Keratinocyte (primary cell): ENCODE measurements around the gene MED31. TPM values are rescaled to one million over a fixed set of nuclear protein-coding genes. Genes with fewer than 3 reads are reported as not detected.

Experiments used
- DNase-seq: peaks from one replicate; pipeline ENCODE4 v3.0.0-alpha.2; 2011; ENCODE audit warnings: low read depth, missing footprints, low spot score
- FAIRE-seq: peaks from 2 replicates; lab custom pipeline; 2011; peaks lifted over from hg19 to GRCh38; lab: Jason Lieb, UNC
- H2AFZ ChIP-seq: 2 replicates; pipeline ENCODE4 v1.6.0; 2012; ENCODE audit warnings: low read length, control low read depth, inconsistent platforms; ENCODE audit not compliant: control insufficient read depth
- H3K27ac ChIP-seq: 2 replicates; pipeline ENCODE4 v1.5.1; 2011; ENCODE audit warnings: low read length; ENCODE audit not compliant: control insufficient read depth, insufficient read depth
- H3K27me3 ChIP-seq: 3 replicates; pipeline ENCODE4 v1.6.0; 2011; ENCODE audit warnings: low read length; ENCODE audit not compliant: control insufficient read depth, insufficient read depth; ENCODE audit errors: extremely low read depth
- H3K36me3 ChIP-seq, 2 experiments: 2 replicates in 1 of 2; 3 replicates in 1 of 2; pipeline ENCODE4 v1.5.1; 2011; ENCODE audit warnings: low read length in 2 of 2, mild to moderate bottlenecking in 1 of 2; ENCODE audit not compliant: control insufficient read depth in 2 of 2, insufficient read depth in 2 of 2; ENCODE audit errors: extremely low read depth in 1 of 2
- H3K4me1 ChIP-seq: 3 replicates; pipeline ENCODE4 v1.5.1; 2011; ENCODE audit warnings: low read length; ENCODE audit not compliant: control insufficient read depth, insufficient read depth; ENCODE audit errors: extremely low read depth
- H3K4me2 ChIP-seq: 3 replicates; pipeline ENCODE4 v1.6.0; 2011; ENCODE audit warnings: low read depth, low read length; ENCODE audit not compliant: control insufficient read depth, insufficient read depth; ENCODE audit errors: extremely low read depth
- H3K4me3 ChIP-seq, 3 experiments: fragments of 200-600 bp in 1 of 3; sonication (generic) in 1 of 3; 2 replicates in 2 of 3; 3 replicates in 1 of 3; pipeline ENCODE4 v1.5.1; 2011 to 2016; ENCODE audit warnings: low read length in 3 of 3, mild to moderate bottlenecking in 3 of 3, control low read depth in 2 of 3, inconsistent platforms in 1 of 3, low read depth in 1 of 3, mixed read lengths in 1 of 3, mixed run types in 1 of 3, moderate library complexity in 1 of 3; ENCODE audit not compliant: control insufficient read depth in 2 of 3, insufficient read depth in 2 of 3; ENCODE audit errors: extremely low read depth in 1 of 3
- H3K79me2 ChIP-seq: 2 replicates; pipeline ENCODE4 v1.6.0; 2012; ENCODE audit warnings: low read length; ENCODE audit not compliant: control insufficient read depth, insufficient read depth
- H3K9ac ChIP-seq: 3 replicates; pipeline ENCODE4 v1.6.0; 2011; ENCODE audit warnings: low read length; ENCODE audit not compliant: control insufficient read depth, insufficient read depth; ENCODE audit errors: extremely low read depth
- H3K9me1 ChIP-seq: 3 replicates; pipeline ENCODE4 v1.6.0; 2011; ENCODE audit warnings: low read length; ENCODE audit not compliant: control insufficient read depth, insufficient read depth; ENCODE audit errors: extremely low read depth
- H3K9me3 ChIP-seq: 2 replicates; pipeline ENCODE4 v1.5.1; 2012; ENCODE audit warnings: low read depth, low read length; ENCODE audit not compliant: control insufficient read depth
- H4K20me1 ChIP-seq: 3 replicates; pipeline ENCODE4 v1.6.0; 2011; ENCODE audit warnings: low read length; ENCODE audit not compliant: control insufficient read depth, insufficient read depth; ENCODE audit errors: extremely low read depth
- EZH2 ChIP-seq: IDR thresholded peaks from one replicate; pipeline ENCODE4 v1.6.1; 2012; ENCODE audit warnings: inconsistent platforms, mild to moderate bottlenecking, low read length, moderate library complexity
- dilution Hi-C: fragments of 300-500 bp; cut with MboI; formaldehyde crosslinking; loops from one replicate; pipeline ENCODE4 v1.7.0; 2020; ENCODE audit warnings: low sequenced_read_pairs; ENCODE audit not compliant: extremely low pct_ligation_motif_present
- polyA plus RNA-seq, 5 experiments: library from polyadenylated mRNA; depleted of rRNA in 3 of 5; stranded (reverse) in 3 of 5; stranded (forward) in 1 of 5; unstranded in 1 of 5; fragments of >200 nt; gene quantifications; 1 replicate in 1 of 5; 2 replicates in 3 of 5; 3 replicates in 1 of 5; pipeline versions ENCODE4 v1.2.1 to v1.2.3, GENCODE V29; 2011 to 2012; ENCODE audit warnings: missing spikeins in 2 of 5, low read depth in 1 of 5, low replicate concordance in 1 of 5
- TF ChIP-seq, protein P1 (sequence below), 3 experiments: IDR thresholded peaks in 1 of 3; conservative IDR thresholded peaks in 1 of 3; optimal IDR thresholded peaks in 1 of 3; 2 replicates in 2 of 3; 3 replicates in 1 of 3; pipeline versions ENCODE3 to v1.5.1; 2011; ENCODE audit warnings: low read length in 3 of 3, mild to moderate bottlenecking in 3 of 3, moderate library complexity in 2 of 3, control low read depth in 1 of 3, inconsistent platforms in 1 of 3; ENCODE audit not compliant: insufficient read depth in 2 of 3; ENCODE audit errors: extremely low read depth in 1 of 3

MED31 gene
- polyA plus RNA-seq, 1 donor (not counting 4 experiments of a cell fraction or from before 2014, with no cell fraction given) = 49.0 TPM

DNA sequence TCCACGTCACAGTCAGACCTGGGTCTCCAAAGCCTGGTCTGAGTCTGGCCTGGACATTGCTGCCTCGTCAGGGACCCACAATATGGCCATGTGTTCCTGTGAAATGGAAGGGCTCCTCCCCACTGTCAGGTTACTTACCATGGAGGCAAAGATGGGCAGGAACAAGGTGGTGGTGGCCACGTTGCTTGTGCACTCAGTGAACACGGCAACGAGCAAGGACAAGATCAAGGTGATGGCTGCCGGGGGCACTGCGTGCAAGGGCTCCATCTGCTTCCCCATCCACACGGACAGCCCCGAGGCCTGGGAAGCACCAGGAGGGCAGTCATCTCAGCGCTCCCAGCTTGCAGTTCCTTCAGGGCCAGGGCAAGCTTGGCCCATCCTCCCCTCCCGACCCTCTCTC lies 39.2 kb upstream of the MED31 start:
- Histone ChIP-seq H3K27me3 (peaks cover 5% of the 10 kb centered on the region), H3K36me3 (no peaks in the 10 kb centered on the region), H3K27ac (no peak overlapping the region), H2AFZ (no peak overlapping the region), H3K9me1 (no peaks in the 10 kb centered on the region), H3K79me2 (no peaks in the 10 kb centered on the region), H3K4me2 (no peak overlapping the region), H3K9ac (no peak overlapping the region), H3K4me1 (no peaks in the 10 kb centered on the region), H3K9me3 (no peaks in the 10 kb centered on the region), H4K20me1 (no peaks in the 10 kb centered on the region), H3K4me3 (no peak overlapping the region)
- no peak for TF ChIP-seq EZH2
- TF ChIP-seq, protein P1, sequence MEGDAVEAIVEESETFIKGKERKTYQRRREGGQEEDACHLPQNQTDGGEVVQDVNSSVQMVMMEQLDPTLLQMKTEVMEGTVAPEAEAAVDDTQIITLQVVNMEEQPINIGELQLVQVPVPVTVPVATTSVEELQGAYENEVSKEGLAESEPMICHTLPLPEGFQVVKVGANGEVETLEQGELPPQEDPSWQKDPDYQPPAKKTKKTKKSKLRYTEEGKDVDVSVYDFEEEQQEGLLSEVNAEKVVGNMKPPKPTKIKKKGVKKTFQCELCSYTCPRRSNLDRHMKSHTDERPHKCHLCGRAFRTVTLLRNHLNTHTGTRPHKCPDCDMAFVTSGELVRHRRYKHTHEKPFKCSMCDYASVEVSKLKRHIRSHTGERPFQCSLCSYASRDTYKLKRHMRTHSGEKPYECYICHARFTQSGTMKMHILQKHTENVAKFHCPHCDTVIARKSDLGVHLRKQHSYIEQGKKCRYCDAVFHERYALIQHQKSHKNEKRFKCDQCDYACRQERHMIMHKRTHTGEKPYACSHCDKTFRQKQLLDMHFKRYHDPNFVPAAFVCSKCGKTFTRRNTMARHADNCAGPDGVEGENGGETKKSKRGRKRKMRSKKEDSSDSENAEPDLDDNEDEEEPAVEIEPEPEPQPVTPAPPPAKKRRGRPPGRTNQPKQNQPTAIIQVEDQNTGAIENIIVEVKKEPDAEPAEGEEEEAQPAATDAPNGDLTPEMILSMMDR (optimal IDR thresholded peaks at IDR 0.05 in 1 of 3, IDR thresholded peaks at IDR 0.05 in 1 of 3, conservative IDR thresholded peaks at IDR 0.05 in 1 of 3; ENCODE audit: extremely low read depth in 1 of 3, insufficient read depth in 2 of 3, low read length in 3 of 3) = no peak
- no peak for FAIRE-seq
- dilution Hi-C loops = no loop called here
- DNase-seq = no peak

GRCh38 chr17:6688944-6689343 lies 37.5 kb upstream of the MED31 start:
- dilution Hi-C loops = no loop called here
- DNase-seq (no peak), FAIRE-seq (no peak)
- Histone ChIP-seq H3K4me2 (no peak overlapping the region), H4K20me1 (no peaks in the 10 kb centered on the region), H3K79me2 (no peaks in the 10 kb centered on the region), H3K4me1 (no peaks in the 10 kb centered on the region), H3K9ac (no peak overlapping the region), H3K9me3 (no peaks in the 10 kb centered on the region), H3K36me3 (no peaks in the 10 kb centered on the region), H3K9me1 (no peaks in the 10 kb centered on the region), H3K27me3 (no peaks in the 10 kb centered on the region), H3K27ac (no peak overlapping the region), H3K4me3 (no peak overlapping the region), H2AFZ (no peak overlapping the region)
- no peak for TF ChIP-seq EZH2
- TF ChIP-seq, protein P1 (optimal IDR thresholded peaks at IDR 0.05 in 1 of 3, IDR thresholded peaks at IDR 0.05 in 1 of 3, conservative IDR thresholded peaks at IDR 0.05 in 1 of 3; ENCODE audit: extremely low read depth in 1 of 3, insufficient read depth in 2 of 3, low read length in 3 of 3) = no peak
